ENCODE results near the gene SEPTIN7. TPM values are rescaled to one million over a fixed set of nuclear protein-coding genes. Genes with fewer than 3 reads are reported as not detected.
A peak's percentile ranks its signal among the peaks of the same experiment; 100 is the strongest.

Gene SEPTIN7
- total and polyA plus RNA-seq, 9 of the 15 experiments (the other 6 are each of a cell fraction or from before 2014, with no cell fraction given) = 95.0 to 268 (median 163) TPM

DNA sequence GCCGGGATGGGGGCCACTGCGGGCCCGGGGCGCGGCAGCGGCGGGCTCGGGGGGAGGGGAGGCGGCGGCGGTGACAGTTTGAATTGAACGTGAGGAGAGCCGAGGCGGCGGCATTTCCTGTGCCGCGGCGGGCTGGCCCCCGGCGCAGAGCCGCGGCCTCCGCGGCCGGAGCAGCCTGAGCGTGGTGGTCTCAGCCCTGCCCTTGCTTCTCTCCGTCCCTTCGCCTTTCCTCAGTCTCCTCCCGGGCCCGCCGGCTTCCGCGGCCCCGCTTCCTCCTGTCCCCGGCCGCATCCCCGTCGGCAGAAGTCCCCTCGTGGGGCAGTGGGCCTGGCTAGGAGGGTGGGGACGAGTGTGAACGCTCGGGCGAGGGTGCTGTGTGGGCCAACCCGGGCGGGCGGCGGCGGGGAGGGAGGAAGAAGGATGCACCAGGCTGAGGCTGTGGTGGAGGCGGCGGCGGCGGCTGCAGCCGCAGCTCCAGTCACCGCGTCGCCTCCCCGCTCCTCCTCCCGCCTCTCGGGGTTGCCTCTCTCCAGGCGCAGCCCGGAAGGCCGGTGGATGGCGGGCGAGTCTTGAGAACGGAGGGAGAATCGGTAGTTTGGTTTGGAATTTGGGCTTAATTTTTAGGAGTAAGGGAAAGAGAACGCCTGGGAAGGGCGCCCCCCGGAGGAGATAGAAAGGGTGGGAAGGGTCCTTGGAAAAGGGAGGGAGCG lies 690 bp downstream of the SEPTIN7 start (continued):
- TF ChIP-seq, protein P1, sequence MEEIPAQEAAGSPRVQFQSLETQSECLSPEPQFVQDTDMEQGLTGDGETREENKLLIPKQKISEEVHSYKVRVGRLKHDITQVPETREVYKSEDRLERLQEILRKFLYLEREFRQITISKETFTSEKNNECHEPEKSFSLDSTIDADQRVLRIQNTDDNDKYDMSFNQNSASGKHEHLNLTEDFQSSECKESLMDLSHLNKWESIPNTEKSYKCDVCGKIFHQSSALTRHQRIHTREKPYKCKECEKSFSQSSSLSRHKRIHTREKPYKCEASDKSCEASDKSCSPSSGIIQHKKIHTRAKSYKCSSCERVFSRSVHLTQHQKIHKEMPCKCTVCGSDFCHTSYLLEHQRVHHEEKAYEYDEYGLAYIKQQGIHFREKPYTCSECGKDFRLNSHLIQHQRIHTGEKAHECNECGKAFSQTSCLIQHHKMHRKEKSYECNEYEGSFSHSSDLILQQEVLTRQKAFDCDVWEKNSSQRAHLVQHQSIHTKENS (CRISPR knock-in tag; IDR thresholded peaks at IDR 0.05) = no peak
- TF ChIP-seq, protein P2, sequence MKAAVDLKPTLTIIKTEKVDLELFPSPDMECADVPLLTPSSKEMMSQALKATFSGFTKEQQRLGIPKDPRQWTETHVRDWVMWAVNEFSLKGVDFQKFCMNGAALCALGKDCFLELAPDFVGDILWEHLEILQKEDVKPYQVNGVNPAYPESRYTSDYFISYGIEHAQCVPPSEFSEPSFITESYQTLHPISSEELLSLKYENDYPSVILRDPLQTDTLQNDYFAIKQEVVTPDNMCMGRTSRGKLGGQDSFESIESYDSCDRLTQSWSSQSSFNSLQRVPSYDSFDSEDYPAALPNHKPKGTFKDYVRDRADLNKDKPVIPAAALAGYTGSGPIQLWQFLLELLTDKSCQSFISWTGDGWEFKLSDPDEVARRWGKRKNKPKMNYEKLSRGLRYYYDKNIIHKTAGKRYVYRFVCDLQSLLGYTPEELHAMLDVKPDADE (conservative IDR thresholded peaks at IDR 0.05; ENCODE audit: control insufficient read depth, low read depth, low read length) = no peak
- peak; percentile 24; the same call in 1 of the 2 replicates for TF ChIP-seq GABPA (tag; conservative IDR thresholded peaks at IDR 0.05; ENCODE audit: low read depth)
- TF ChIP-seq RNF2 (IDR thresholded peaks at IDR 0.05) = no peak
- TF ChIP-seq, protein P3, sequence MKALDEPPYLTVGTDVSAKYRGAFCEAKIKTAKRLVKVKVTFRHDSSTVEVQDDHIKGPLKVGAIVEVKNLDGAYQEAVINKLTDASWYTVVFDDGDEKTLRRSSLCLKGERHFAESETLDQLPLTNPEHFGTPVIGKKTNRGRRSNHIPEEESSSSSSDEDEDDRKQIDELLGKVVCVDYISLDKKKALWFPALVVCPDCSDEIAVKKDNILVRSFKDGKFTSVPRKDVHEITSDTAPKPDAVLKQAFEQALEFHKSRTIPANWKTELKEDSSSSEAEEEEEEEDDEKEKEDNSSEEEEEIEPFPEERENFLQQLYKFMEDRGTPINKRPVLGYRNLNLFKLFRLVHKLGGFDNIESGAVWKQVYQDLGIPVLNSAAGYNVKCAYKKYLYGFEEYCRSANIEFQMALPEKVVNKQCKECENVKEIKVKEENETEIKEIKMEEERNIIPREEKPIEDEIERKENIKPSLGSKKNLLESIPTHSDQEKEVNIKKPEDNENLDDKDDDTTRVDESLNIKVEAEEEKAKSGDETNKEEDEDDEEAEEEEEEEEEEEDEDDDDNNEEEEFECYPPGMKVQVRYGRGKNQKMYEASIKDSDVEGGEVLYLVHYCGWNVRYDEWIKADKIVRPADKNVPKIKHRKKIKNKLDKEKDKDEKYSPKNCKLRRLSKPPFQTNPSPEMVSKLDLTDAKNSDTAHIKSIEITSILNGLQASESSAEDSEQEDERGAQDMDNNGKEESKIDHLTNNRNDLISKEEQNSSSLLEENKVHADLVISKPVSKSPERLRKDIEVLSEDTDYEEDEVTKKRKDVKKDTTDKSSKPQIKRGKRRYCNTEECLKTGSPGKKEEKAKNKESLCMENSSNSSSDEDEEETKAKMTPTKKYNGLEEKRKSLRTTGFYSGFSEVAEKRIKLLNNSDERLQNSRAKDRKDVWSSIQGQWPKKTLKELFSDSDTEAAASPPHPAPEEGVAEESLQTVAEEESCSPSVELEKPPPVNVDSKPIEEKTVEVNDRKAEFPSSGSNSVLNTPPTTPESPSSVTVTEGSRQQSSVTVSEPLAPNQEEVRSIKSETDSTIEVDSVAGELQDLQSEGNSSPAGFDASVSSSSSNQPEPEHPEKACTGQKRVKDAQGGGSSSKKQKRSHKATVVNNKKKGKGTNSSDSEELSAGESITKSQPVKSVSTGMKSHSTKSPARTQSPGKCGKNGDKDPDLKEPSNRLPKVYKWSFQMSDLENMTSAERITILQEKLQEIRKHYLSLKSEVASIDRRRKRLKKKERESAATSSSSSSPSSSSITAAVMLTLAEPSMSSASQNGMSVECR (CRISPR knock-in tag; IDR thresholded peaks at IDR 0.05) = 0 out of 2 replicates have a peak, but pooled peaks have one; percentile 9
- TF ChIP-seq HDGF (IDR thresholded peaks at IDR 0.05) = no peak
- TF ChIP-seq CEBPG (CRISPR knock-in tag; IDR thresholded peaks at IDR 0.05) = no peak
- no peak for TF ChIP-seq CEBPG (tag; conservative IDR thresholded peaks at IDR 0.05 in 1 of 2, IDR thresholded peaks at IDR 0.05 in 1 of 2)
- TF ChIP-seq ZBTB7A (IDR thresholded peaks at IDR 0.05; ENCODE audit: borderline replicate concordance, control insufficient read depth, low read depth, low read length) = peak; percentile 50; the same call in 1 of the 2 replicates
- no peak for TF ChIP-seq MAFF (IDR thresholded peaks at IDR 0.05; ENCODE audit: low read length)
- no peak for TF ChIP-seq ZNF212 (CRISPR knock-in tag; IDR thresholded peaks at IDR 0.05)
- TF ChIP-seq, protein P4, sequence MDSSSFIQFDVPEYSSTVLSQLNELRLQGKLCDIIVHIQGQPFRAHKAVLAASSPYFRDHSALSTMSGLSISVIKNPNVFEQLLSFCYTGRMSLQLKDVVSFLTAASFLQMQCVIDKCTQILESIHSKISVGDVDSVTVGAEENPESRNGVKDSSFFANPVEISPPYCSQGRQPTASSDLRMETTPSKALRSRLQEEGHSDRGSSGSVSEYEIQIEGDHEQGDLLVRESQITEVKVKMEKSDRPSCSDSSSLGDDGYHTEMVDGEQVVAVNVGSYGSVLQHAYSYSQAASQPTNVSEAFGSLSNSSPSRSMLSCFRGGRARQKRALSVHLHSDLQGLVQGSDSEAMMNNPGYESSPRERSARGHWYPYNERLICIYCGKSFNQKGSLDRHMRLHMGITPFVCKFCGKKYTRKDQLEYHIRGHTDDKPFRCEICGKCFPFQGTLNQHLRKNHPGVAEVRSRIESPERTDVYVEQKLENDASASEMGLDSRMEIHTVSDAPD (CRISPR knock-in tag; IDR thresholded peaks at IDR 0.05) = no peak
- TF ChIP-seq, protein P5, sequence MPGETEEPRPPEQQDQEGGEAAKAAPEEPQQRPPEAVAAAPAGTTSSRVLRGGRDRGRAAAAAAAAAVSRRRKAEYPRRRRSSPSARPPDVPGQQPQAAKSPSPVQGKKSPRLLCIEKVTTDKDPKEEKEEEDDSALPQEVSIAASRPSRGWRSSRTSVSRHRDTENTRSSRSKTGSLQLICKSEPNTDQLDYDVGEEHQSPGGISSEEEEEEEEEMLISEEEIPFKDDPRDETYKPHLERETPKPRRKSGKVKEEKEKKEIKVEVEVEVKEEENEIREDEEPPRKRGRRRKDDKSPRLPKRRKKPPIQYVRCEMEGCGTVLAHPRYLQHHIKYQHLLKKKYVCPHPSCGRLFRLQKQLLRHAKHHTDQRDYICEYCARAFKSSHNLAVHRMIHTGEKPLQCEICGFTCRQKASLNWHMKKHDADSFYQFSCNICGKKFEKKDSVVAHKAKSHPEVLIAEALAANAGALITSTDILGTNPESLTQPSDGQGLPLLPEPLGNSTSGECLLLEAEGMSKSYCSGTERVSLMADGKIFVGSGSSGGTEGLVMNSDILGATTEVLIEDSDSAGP (CRISPR knock-in tag; IDR thresholded peaks at IDR 0.05) = no peak
- no peak for TF ChIP-seq SMARCB1 (IDR thresholded peaks at IDR 0.05; ENCODE audit: insufficient read length, low read depth)
- no peak for TF ChIP-seq ZC3H11A (IDR thresholded peaks at IDR 0.05; ENCODE audit: low read depth, low read length)
- no peak for TF ChIP-seq NFE2 (IDR thresholded peaks at IDR 0.05; ENCODE audit: low read depth)
- TF ChIP-seq ZNF668 (CRISPR knock-in tag; IDR thresholded peaks at IDR 0.05) = no peak
- TF ChIP-seq POU5F1 (IDR thresholded peaks at IDR 0.05; ENCODE audit: borderline replicate concordance, low read depth, low read length, partially characterized antibody) = no peak

All from K562 (cell line).